IgD-negative memory B cell (primary cell): Measurements from ENCODE around the gene CALHM5. TPM values are rescaled to one million over a fixed set of nuclear protein-coding genes. Genes with fewer than 3 reads are reported as not detected.
"Not testable (repeated sequence)": the region's sequence is repeated elsewhere in the genome, so short reads cannot be mapped to it uniquely, and the experiment has no call there.

ENCODE experiments used
- H3K27ac Mint-ChIP-seq, 3 donors: one replicate each; pipeline ENCODE4 v1.8.0; 2020 to 2022; ENCODE audit warnings: mild to moderate bottlenecking in 3 of 3, mixed read lengths in 3 of 3, moderate library complexity in 1 of 3
- H3K27me3 Mint-ChIP-seq: one replicate; pipeline ENCODE4 v1.8.0; 2021; ENCODE audit warnings: mixed read lengths
- H3K36me3 Mint-ChIP-seq: one replicate; pipeline ENCODE4 v1.8.0; 2020; ENCODE audit warnings: mild to moderate bottlenecking, mixed read lengths
- H3K4me1 Mint-ChIP-seq, 3 donors: one replicate each; pipeline ENCODE4 v1.8.0; 2020 to 2022; ENCODE audit warnings: mixed read lengths in 3 of 3, mild to moderate bottlenecking in 1 of 3
- H3K4me3 Mint-ChIP-seq, 4 donors: one replicate each; pipeline ENCODE4 v1.8.0; 2020 to 2022; ENCODE audit warnings: mild to moderate bottlenecking in 4 of 4, mixed read lengths in 4 of 4, moderate library complexity in 3 of 4
- H3K9me3 Mint-ChIP-seq, 3 donors: one replicate each; pipeline ENCODE4 v1.8.0; 2020 to 2021; ENCODE audit warnings: mixed read lengths in 3 of 3, mild to moderate bottlenecking in 1 of 3
- polyA plus RNA-seq: library from polyadenylated mRNA; unstranded; fragments of 300-500 nt; fragmentation: Illumina TruSeq; gene quantifications from one replicate; pipeline ENCODE4 v1.2.3, GENCODE V29; 2021

CALHM5 gene
- polyA plus RNA-seq, 1 donor from 2014 or later, result not detected

GRCh38 chr6:116491610-116492330 lies 19.7 kb upstream of the CALHM5 start:
- peaks cover 6% of the 10 kb centered on the region for H3K27me3 Mint-ChIP-seq
- peaks cover 0 to 1% (median 0%) of the 10 kb centered on the region in 3 donors for H3K4me1 Mint-ChIP-seq
- peaks cover 0 to 6% (median 5%) of the 10 kb centered on the region in 3 donors for H3K9me3 Mint-ChIP-seq

GRCh38 chr6:116492331-116493067 lies 18.9 kb upstream of the CALHM5 start:
- peaks cover 0 to 6% (median 5%) of the 10 kb centered on the region in 3 donors for H3K9me3 Mint-ChIP-seq
- H3K4me1 Mint-ChIP-seq, result peaks cover 0 to 1% (median 0%) of the 10 kb centered on the region in 3 donors
- peaks cover 6% of the 10 kb centered on the region for H3K27me3 Mint-ChIP-seq
- no peak overlapping the region for H3K27ac Mint-ChIP-seq
- H3K36me3 Mint-ChIP-seq, result peaks cover 8% of the 10 kb centered on the region
- H3K4me3 Mint-ChIP-seq, result no peak overlapping the region

More at GRCh38 chr6:116491610-116492330, 19.7 kb upstream of the CALHM5 start:
- Mint-ChIP-seq H3K36me3 (peaks cover 8% of the 10 kb centered on the region), H3K4me3 (no peak overlapping the region), H3K27ac (no peak overlapping the region)

- H3K4me3 Mint-ChIP-seq, H3K27me3 Mint-ChIP-seq, H3K4me1 Mint-ChIP-seq, H3K27ac Mint-ChIP-seq, H3K36me3 Mint-ChIP-seq, H3K9me3 Mint-ChIP-seq: not testable (repeated sequence)
These were observed 16.3 kb upstream of the CALHM5 start for GRCh38 chr6:116495161-116495560.

- peaks cover 5% of the 10 kb centered on the region for H3K27me3 Mint-ChIP-seq
- no peaks in the 10 kb centered on the region for H3K4me1 Mint-ChIP-seq
- peaks cover 2% of the 10 kb centered on the region for H3K36me3 Mint-ChIP-seq
- no peak overlapping the region for H3K4me3 Mint-ChIP-seq
- H3K27ac Mint-ChIP-seq, result no peak overlapping the region
- peaks cover 0 to 3% (median 2%) of the 10 kb centered on the region in 3 donors for H3K9me3 Mint-ChIP-seq
These were observed 14.2 kb upstream of the CALHM5 start for GRCh38 chr6:116497113-116497676.

DNA sequence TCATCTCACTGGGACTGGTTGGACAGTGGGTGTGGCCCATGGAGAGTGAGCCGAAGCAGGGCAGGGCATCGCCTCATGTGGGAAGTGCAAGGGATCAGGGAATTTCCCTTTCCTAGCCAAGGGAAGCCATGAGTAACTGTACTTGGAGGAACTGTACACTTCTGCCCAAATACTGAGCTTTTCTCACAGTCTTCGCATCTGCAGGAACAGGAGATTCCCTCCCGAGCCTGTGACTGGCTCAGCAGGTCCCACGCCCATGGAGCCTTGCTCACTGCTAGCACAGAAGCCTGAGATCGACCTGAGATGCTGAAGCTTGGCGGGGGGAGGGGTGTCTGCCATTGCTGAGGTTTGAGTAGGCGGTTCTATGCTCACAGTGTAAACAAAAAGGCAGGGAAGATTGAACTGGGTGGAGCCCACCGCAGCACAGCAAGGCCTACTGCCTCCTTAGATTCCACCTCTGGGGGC lies 10.4 kb upstream of the CALHM5 start:
- peaks cover 0 to 4% (median 0%) of the 10 kb centered on the region in 3 donors for H3K9me3 Mint-ChIP-seq
- H3K27me3 Mint-ChIP-seq, result peaks cover 5% of the 10 kb centered on the region
- peaks cover 5% of the 10 kb centered on the region for H3K36me3 Mint-ChIP-seq
- no peak overlapping the region for H3K27ac Mint-ChIP-seq
- H3K4me3 Mint-ChIP-seq, result no peak overlapping the region
- H3K4me1 Mint-ChIP-seq, result peaks cover 7 to 9% (median 8%) of the 10 kb centered on the region in 3 donors

- H3K4me1 Mint-ChIP-seq, result peaks cover 13 to 18% (median 14%) of the 10 kb centered on the region in 3 donors
- peaks cover 5% of the 10 kb centered on the region for H3K36me3 Mint-ChIP-seq
- H3K4me3 Mint-ChIP-seq, result no peak overlapping the region
- peaks cover 2% of the 10 kb centered on the region for H3K27me3 Mint-ChIP-seq
- H3K27ac Mint-ChIP-seq, result no peak overlapping the region
- H3K9me3 Mint-ChIP-seq, result peaks cover 0 to 10% (median 7%) of the 10 kb centered on the region in 3 donors
These were observed 4.1 kb upstream of the CALHM5 start for GRCh38 chr6:116507324-116507723.

- H3K4me3 Mint-ChIP-seq, result no peak overlapping the region
- peaks cover 2% of the 10 kb centered on the region for H3K36me3 Mint-ChIP-seq
- H3K9me3 Mint-ChIP-seq, result peaks cover 0 to 10% (median 7%) of the 10 kb centered on the region in 3 donors
- H3K27me3 Mint-ChIP-seq, result peaks cover 2% of the 10 kb centered on the region
- peaks cover 13 to 21% (median 20%) of the 10 kb centered on the region in 3 donors for H3K4me1 Mint-ChIP-seq
- no peak overlapping the region for H3K27ac Mint-ChIP-seq
These were observed 2.9 kb upstream of the CALHM5 start for GRCh38 chr6:116508527-116508926.

- Mint-ChIP-seq H3K36me3 (no peaks in the 10 kb centered on the region), H3K4me3 (peak overlapping the region in 1 of 4 donors; percentile 47), H3K9me3 (peaks cover 0 to 10% (median 5%) of the 10 kb centered on the region in 3 donors), H3K27me3 (no peaks in the 10 kb centered on the region), H3K4me1 (peaks cover 9 to 18% (median 11%) of the 10 kb centered on the region in 3 donors), H3K27ac (peak overlapping the region in 1 of 3 donors; percentile 24)
These were observed 696 bp downstream of the CALHM5 start for GRCh38 chr6:116512111-116512559.

GRCh38 chr6:116512734-116513133 lies 1.3 kb downstream of the CALHM5 start:
- H3K27me3 Mint-ChIP-seq, result no peaks in the 10 kb centered on the region
- no peak overlapping the region for H3K27ac Mint-ChIP-seq
- H3K9me3 Mint-ChIP-seq, result peaks cover 0 to 10% (median 3%) of the 10 kb centered on the region in 3 donors
- peaks cover 9 to 18% (median 11%) of the 10 kb centered on the region in 3 donors for H3K4me1 Mint-ChIP-seq
- H3K4me3 Mint-ChIP-seq, result no peak overlapping the region
- H3K36me3 Mint-ChIP-seq, result no peaks in the 10 kb centered on the region

DNA sequence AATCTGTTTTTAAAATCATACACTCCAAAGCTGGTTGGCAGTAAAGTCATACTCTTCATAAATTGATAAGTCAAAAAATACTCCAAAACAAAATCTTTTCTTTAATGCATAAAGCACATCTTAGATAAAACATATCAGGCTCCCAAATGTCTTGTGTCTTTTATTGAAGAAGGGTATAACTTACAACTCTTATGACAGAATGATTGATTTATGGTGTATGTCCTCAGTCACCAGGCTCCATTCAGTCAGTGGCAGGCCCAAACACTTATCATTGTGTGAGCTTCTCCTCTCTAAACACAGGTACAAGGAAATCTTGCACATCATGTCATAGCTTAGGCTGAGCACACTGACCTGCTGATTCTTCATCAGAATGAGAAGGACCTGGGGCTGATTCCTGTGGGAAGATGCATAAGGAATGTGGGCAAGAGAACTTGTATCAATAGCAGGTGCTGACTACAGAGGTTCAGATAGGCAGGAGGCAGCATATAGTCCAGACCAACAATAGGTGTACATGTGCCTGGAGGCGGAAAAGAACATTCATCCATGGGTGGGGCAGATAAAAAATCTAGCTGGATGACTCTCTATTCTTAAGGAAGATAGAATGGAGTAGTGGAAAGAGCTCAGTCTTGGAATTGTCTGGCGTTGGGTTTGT lies 1.9 kb downstream of the CALHM5 start:
- Mint-ChIP-seq H3K4me3 (no peak overlapping the region), H3K27ac (peak overlapping the region in 1 of 3 donors; percentile 46), H3K36me3 (no peaks in the 10 kb centered on the region), H3K9me3 (peaks cover 0 to 7% (median 3%) of the 10 kb centered on the region in 3 donors), H3K27me3 (no peaks in the 10 kb centered on the region), H3K4me1 (peaks cover 9 to 18% (median 11%) of the 10 kb centered on the region in 3 donors)

DNA sequence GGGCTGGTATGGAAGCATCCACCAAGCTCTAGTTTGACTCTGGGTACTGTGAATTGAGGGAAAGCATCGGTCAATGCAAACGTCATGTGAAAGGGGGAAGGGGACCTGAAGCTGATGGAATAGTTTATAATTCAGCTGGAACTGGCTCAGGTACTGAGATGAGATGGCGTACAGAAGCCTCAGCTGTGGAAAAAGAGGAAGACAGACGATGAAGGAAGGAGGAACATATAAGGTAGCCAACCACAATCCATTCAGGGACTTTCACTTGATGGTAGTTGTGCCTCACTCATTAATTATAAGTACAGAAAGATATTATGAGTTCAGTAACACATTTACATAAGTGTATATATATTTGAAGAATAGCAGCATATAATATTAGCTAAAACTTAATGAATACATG lies 2.7 kb downstream of the CALHM5 start:
- Mint-ChIP-seq H3K36me3 (no peaks in the 10 kb centered on the region), H3K27me3 (peaks cover 4% of the 10 kb centered on the region), H3K9me3 (no peaks in the 10 kb centered on the region), H3K4me3 (no peak overlapping the region), H3K27ac (peak overlapping the region in 1 of 3 donors; percentile 14), H3K4me1 (peaks cover 9 to 18% (median 11%) of the 10 kb centered on the region in 3 donors)

DNA sequence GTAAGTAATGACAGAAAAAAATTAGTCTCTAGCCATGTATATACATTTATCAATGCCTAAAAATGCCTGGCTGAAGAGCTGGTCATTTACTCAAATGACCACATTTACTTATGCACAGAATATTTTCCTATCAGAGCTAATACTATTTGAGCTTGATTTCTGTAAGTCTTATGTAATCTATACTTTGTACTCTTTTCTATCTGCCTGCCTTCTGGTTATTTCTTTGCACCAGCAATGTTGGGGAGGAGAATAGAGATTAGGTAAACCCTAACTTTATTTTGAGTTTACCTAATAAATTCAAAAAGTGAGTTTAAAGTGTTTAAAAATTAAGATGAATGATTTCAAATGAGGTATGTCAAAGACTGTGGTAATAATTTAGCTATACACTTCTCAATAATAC lies 3.7 kb downstream of the CALHM5 start:
- H3K4me1 Mint-ChIP-seq, result peaks cover 9 to 18% (median 11%) of the 10 kb centered on the region in 3 donors
- H3K27me3 Mint-ChIP-seq, result peaks cover 4% of the 10 kb centered on the region
- no peaks in the 10 kb centered on the region for H3K9me3 Mint-ChIP-seq
- H3K4me3 Mint-ChIP-seq, result no peak overlapping the region
- H3K36me3 Mint-ChIP-seq, result no peaks in the 10 kb centered on the region
- H3K27ac Mint-ChIP-seq, result no peak overlapping the region

- H3K4me1 Mint-ChIP-seq, result peaks cover 0 to 5% (median 2%) of the 10 kb centered on the region in 3 donors
- H3K36me3 Mint-ChIP-seq, result no peaks in the 10 kb centered on the region
- no peaks in the 10 kb centered on the region for H3K9me3 Mint-ChIP-seq
- H3K4me3 Mint-ChIP-seq, result no peak overlapping the region
- no peak overlapping the region for H3K27ac Mint-ChIP-seq
- H3K27me3 Mint-ChIP-seq, result peaks cover 4% of the 10 kb centered on the region
These were observed 7.4 kb downstream of the CALHM5 start for GRCh38 chr6:116518621-116519368.

- no peak overlapping the region for H3K4me3 Mint-ChIP-seq
These were observed 11.5 kb downstream of the CALHM5 start for GRCh38 chr6:116522896-116523295.

More at GRCh38 chr6:116522896-116523295, 11.5 kb downstream of the CALHM5 start:
- H3K9me3 Mint-ChIP-seq, result no peaks in the 10 kb centered on the region
- H3K27me3 Mint-ChIP-seq, result peaks cover 4% of the 10 kb centered on the region
- H3K4me1 Mint-ChIP-seq, result peaks cover 0 to 1% (median 0%) of the 10 kb centered on the region in 3 donors
- H3K27ac Mint-ChIP-seq, result no peak overlapping the region
- no peaks in the 10 kb centered on the region for H3K36me3 Mint-ChIP-seq
